K562 (cell line): ENCODE results near the gene ANO4. TPM values are rescaled to one million over a fixed set of nuclear protein-coding genes. Genes with fewer than 3 reads are reported as not detected.

Source experiments
- ATAC-seq: fragments of 200-7000 bp; cut with Tn5 transposase; 3 replicates; pipeline ENCODE4 v1.9.1; 2020; ENCODE audit warnings: moderate library complexity
- BruUV-seq: library from RNA; stranded (reverse); fragments of 400-500 nt; replicated peaks from 2 replicates; lab custom pipeline; 2021; lab: Mats Ljungman, UMichigan
- CTCF ChIA-PET: fragments of 300-600 bp; formaldehyde crosslinking; extraction: SDS; loops from one replicate; lab custom pipeline; 2021; ENCODE audit warnings: low intra/inter-chr PET ratio; lab: Yijun Ruan, JAX
- POLR2A ChIA-PET: fragments of 300-600, 350-650 bp; sonication (Branson Sonifier 250); formaldehyde crosslinking; extraction: SDS; loops from one replicate; lab custom pipeline; 2021; ENCODE audit warnings: antibody characterized with exemption, inconsistent platforms; lab: Yijun Ruan, JAX
- DNase-seq, 4 experiments: peaks; one replicate each; pipeline versions ENCODE4 v3.0.0 to v3.0.0-alpha.2; 2011 to 2018; ENCODE audit warnings: low spot score in 3 of 4, mixed read lengths in 3 of 4; ENCODE audit errors: extremely low read depth in 1 of 4
- FAIRE-seq: peaks from 2 replicates; lab custom pipeline; 2011; peaks lifted over from hg19 to GRCh38; lab: Jason Lieb, UNC
- H2AFZ ChIP-seq: 2 replicates; pipeline ENCODE4 v1.6.0; 2011; ENCODE audit warnings: low read depth, low read length, control low read depth, inconsistent platforms
- H3K27ac ChIP-seq: fragments of 200-600 bp; 3 replicates; pipeline ENCODE4 v1.8.0; 2011; ENCODE audit warnings: low read depth, mild to moderate bottlenecking, control low read depth, inconsistent platforms, low read length, moderate library complexity, mixed read lengths; ENCODE audit errors: extremely low read depth
- H3K27me3 ChIP-seq, 2 experiments: fragments of 300-600 bp in 1 of 2; 2 replicates in 1 of 2; 3 replicates in 1 of 2; pipeline versions ENCODE4 v1.6.0 to v1.8.0; 2011; ENCODE audit warnings: inconsistent platforms in 2 of 2, low read length in 2 of 2, mild to moderate bottlenecking in 1 of 2, mixed read lengths in 1 of 2, moderate library complexity in 1 of 2; ENCODE audit not compliant: control insufficient read depth in 2 of 2, insufficient read depth in 2 of 2
- H3K36me3 ChIP-seq: fragments of 300-600 bp; 3 replicates; pipeline ENCODE4 v1.8.0; 2011; ENCODE audit warnings: mild to moderate bottlenecking, low read length, inconsistent platforms; ENCODE audit not compliant: control insufficient read depth, insufficient read depth
- H3K4me1 ChIP-seq, 2 experiments: fragments of 200-600 bp in 1 of 2; replicated peaks in 1 of 2; 2 replicates in 1 of 2; 3 replicates in 1 of 2; pipeline versions ENCODE4 v1.5.1 to v1.8.0; 2011; ENCODE audit warnings: inconsistent platforms in 2 of 2, low read length in 2 of 2, mild to moderate bottlenecking in 1 of 2, mixed read lengths in 1 of 2, moderate library complexity in 1 of 2; ENCODE audit not compliant: control insufficient read depth in 2 of 2, insufficient read depth in 2 of 2
- H3K4me2 ChIP-seq: 2 replicates; pipeline ENCODE4 v1.6.1; 2011; ENCODE audit warnings: low read length, control low read depth, inconsistent platforms, mixed read lengths; ENCODE audit not compliant: insufficient read depth
- H3K4me3 ChIP-seq: fragments of 200-600 bp; sonication (generic), shearing (Covaris generic); 2 replicates; pipeline ENCODE4 v1.5.1; 2016; ENCODE audit warnings: control low read depth, inconsistent platforms
- H3K79me2 ChIP-seq: fragments of 200-600 bp; 3 replicates; pipeline ENCODE4 v1.8.0; 2011; ENCODE audit warnings: low read length, inconsistent platforms; ENCODE audit not compliant: control insufficient read depth, insufficient read depth
- H3K9ac ChIP-seq, 2 experiments: 2 replicates each; pipeline versions ENCODE4 v1.6.0 to v1.6.1; 2011; ENCODE audit warnings: low read depth in 2 of 2, low read length in 2 of 2, control low read depth in 1 of 2, inconsistent platforms in 1 of 2, mild to moderate bottlenecking in 1 of 2, mixed read lengths in 1 of 2; ENCODE audit not compliant: insufficient read depth in 1 of 2
- H3K9me1 ChIP-seq: one replicate; pipeline ENCODE4 v1.6.0; 2011; ENCODE audit warnings: inconsistent platforms, mild to moderate bottlenecking, low read length, moderate library complexity; ENCODE audit not compliant: control insufficient read depth, insufficient read depth
- H3K9me3 ChIP-seq: replicated peaks from 2 replicates; pipeline ENCODE4 v1.5.1; 2011; ENCODE audit warnings: low read depth, low read length, inconsistent platforms; ENCODE audit not compliant: control insufficient read depth, insufficient read depth
- H4K20me1 ChIP-seq: replicated peaks from 2 replicates; pipeline ENCODE4 v1.6.1; 2011; ENCODE audit warnings: low read length, inconsistent platforms, mixed read lengths; ENCODE audit not compliant: control insufficient read depth, insufficient read depth
- AFF1 ChIP-seq, 2 experiments: fragments of 450-650 bp; IDR thresholded peaks; 2 replicates each; pipeline ENCODE4 v1.6.1; 2018; ENCODE audit warnings: mild to moderate bottlenecking in 2 of 2, low read depth in 1 of 2; ENCODE audit not compliant: partially characterized antibody in 2 of 2
- CBX2 ChIP-seq: fragments of 200-600 bp; sonication (generic); IDR thresholded peaks from one replicate; pipeline ENCODE4 v1.6.1; 2012; ENCODE audit warnings: mild to moderate bottlenecking, low read length, inconsistent platforms; ENCODE audit not compliant: insufficient read depth, poor library complexity, severe bottlenecking
- HNRNPLL ChIP-seq: fragments of 200-400 bp; formaldehyde crosslinking; IDR thresholded peaks from 2 replicates; pipeline ENCODE4 v1.6.1; 2017; ENCODE audit warnings: low read length, low read depth, mild to moderate bottlenecking; ENCODE audit not compliant: poor library complexity, severe bottlenecking
- NFIC ChIP-seq: fragments of 450-650 bp; IDR thresholded peaks from 2 replicates; pipeline ENCODE4 v1.6.1; 2017; ENCODE audit warnings: mild to moderate bottlenecking, inconsistent platforms
- ZEB2 ChIP-seq: fragments of 450-650 bp; IDR thresholded peaks from 2 replicates; pipeline ENCODE4 v1.6.1; 2016
- ZNF212 ChIP-seq: fragments of 450-650 bp; formaldehyde crosslinking; IDR thresholded peaks from 2 replicates; pipeline ENCODE4 v1.4.0; 2020; ENCODE audit warnings: mild to moderate bottlenecking
- ZNF263 ChIP-seq: sonication (generic); formaldehyde crosslinking; IDR thresholded peaks from 2 replicates; pipeline ENCODE4 v1.8.0; 2022; ENCODE audit warnings: mild to moderate bottlenecking, missing genetic modification reagents, borderline replicate concordance
- ZNF57 ChIP-seq: fragments of 450-650 bp; formaldehyde crosslinking; IDR thresholded peaks from 2 replicates; pipeline ENCODE4 v1.4.0; 2020; ENCODE audit warnings: mild to moderate bottlenecking, moderate library complexity
- WGBS: fragments of 100-300 bp; shearing (Covaris generic); methylation state at CpG from one replicate; pipeline ENCODE4 v1.1.6; 2016; ENCODE audit warnings: low coverage, mixed read lengths; ENCODE audit not compliant: insufficient coverage; ENCODE audit errors: missing lambda C conversion rate; 5-methylcytosine and 5-hydroxymethylcytosine counted together
- in situ Hi-C: fragments of 300-500 bp; cut with MboI; formaldehyde crosslinking; loops from 4 replicates; pipeline ENCODE4 v1.15.0; 2018; ENCODE audit warnings: inconsistent platforms, mixed read lengths
- intact Hi-C: fragments of 100-400 bp; cut with micrococcal nuclease; formaldehyde crosslinking; loops from 2 replicates; pipeline ENCODE4 v1.14.2; 2022
- polyA plus RNA-seq, 8 experiments: library from polyadenylated mRNA; depleted of rRNA in 4 of 8; stranded (reverse) in 5 of 8; unstranded in 3 of 8; fragments of >200 nt; fragmentation: Nextera tagmentation in 2 of 8; fragmentation: Illumina TruSeq in 1 of 8; extraction: Ambion mirVana in 2 of 8; extraction: Trizol in 1 of 8; gene quantifications; 2 replicates each; pipeline versions ENCODE4 v1.2.1 to v1.2.3, GENCODE V29; 2011 to 2014; ENCODE audit warnings: inconsistent platforms in 1 of 8, missing spikeins in 1 of 8
- total RNA-seq, 7 experiments: library from RNA; depleted of rRNA in 6 of 7; stranded (reverse); fragments of >200 nt in 6 of 7; fragmentation: Illumina TruSeq in 2 of 7; extraction: Trizol in 2 of 7; gene quantifications; 2 replicates each; pipeline versions ENCODE4 v1.2.1 to v1.2.3, GENCODE V29; 2011 to 2021; ENCODE audit warnings: low replicate concordance in 1 of 7

The ANO4 gene
- total and polyA plus RNA-seq, 9 of the 15 experiments (the other 6 are each of a cell fraction or from before 2014, with no cell fraction given), result not detected

DNA sequence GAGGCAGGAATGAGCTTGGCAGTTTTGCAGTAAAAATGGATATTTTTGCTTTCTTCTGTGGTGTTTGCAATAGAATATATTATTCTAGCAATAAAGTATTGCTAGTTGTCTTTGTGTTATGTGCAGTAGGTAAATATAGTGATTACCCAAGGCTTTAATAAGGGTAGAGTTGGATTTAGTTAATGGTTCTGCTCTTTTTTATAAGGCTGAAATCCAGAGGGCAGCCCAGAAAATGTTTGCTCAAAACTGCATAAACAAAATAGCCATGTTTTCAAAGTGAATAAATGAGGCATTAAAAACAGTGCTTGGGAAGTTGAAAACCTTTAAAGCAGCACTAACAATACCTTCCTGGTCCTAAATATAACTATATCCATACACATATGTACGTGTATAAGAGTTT, 253.1 kb downstream of the ANO4 start:
- Histone ChIP-seq H2AFZ (no peak overlapping the region), H4K20me1 (no peaks in the 10 kb centered on the region), H3K4me2 (no peak overlapping the region), H3K9me1 (no peaks in the 10 kb centered on the region), H3K9me3 (no peaks in the 10 kb centered on the region), H3K27ac (no peak overlapping the region), H3K4me1 (no peaks in the 10 kb centered on the region), H3K36me3 (no peaks in the 10 kb centered on the region), H3K79me2 (no peaks in the 10 kb centered on the region), H3K9ac (no peak overlapping the region), H3K4me3 (no peak overlapping the region), H3K27me3 (no peaks in the 10 kb centered on the region)
- ChIA-PET CTCF (no interaction called here), POLR2A (no interaction called here)
- ATAC-seq (no peak), FAIRE-seq (no peak), DNase-seq (no peak)
- no TSS peak for BruUV-seq
- in situ Hi-C loops, result no loop called here
- 0% methylated on average over 1 of the region's 1 CpG for WGBS
- intact Hi-C loops, result no loop called here
- no peak for TF ChIP-seq HNRNPLL
- TF ChIP-seq ZNF57 (CRISPR knock-in tag), result no peak
- no peak for TF ChIP-seq AFF1 (IDR thresholded peaks at IDR 0.05; ENCODE audit: low read depth in 1 of 2, partially characterized antibody in 2 of 2)
- TF ChIP-seq ZEB2, result no peak
- no peak for TF ChIP-seq CBX2
- no peak for TF ChIP-seq ZNF263 (CRISPR knock-in tag)
- TF ChIP-seq NFIC, result no peak
- TF ChIP-seq ZNF212 (CRISPR knock-in tag), result no peak
